HG03432 (cell line): ENCODE results near the gene DCUN1D5.

Experiments used
- ATAC-seq: cut with Tn5 transposase; IDR thresholded peaks from one replicate; pipeline ENCODE4 v1.9.1; 2021; ENCODE audit warnings: mild to moderate bottlenecking, moderate library complexity; ENCODE audit not compliant: unreplicated experiment

Gene DCUN1D5

GRCh38 chr11:103061656-103062055 lies 30.3 kb downstream of the DCUN1D5 start:
- no peak for ATAC-seq

- no peak for ATAC-seq
Measured at GRCh38 chr11:103055221-103055890, 36.6 kb downstream of the DCUN1D5 start.

DNA sequence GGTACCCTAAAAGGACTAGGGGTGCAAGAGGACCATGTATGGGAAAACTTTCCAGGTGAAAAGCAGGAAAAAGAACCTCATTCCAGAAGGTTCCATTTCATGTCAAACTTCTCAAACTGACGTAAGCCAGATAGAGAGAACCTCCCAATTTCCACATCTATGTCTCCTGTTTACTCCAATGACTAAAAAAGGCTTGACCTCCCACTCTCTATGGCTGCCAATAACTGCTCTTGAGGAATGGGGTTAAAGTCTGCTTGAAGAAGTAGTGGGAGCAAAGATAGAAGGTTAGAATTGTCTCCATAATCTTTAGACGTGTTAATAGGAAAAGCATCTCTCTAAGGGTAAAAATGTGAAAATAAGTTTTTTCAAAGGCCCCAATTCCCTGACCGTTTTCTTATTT lies 38.0 kb downstream of the DCUN1D5 start:
- ATAC-seq = no peak

DNA sequence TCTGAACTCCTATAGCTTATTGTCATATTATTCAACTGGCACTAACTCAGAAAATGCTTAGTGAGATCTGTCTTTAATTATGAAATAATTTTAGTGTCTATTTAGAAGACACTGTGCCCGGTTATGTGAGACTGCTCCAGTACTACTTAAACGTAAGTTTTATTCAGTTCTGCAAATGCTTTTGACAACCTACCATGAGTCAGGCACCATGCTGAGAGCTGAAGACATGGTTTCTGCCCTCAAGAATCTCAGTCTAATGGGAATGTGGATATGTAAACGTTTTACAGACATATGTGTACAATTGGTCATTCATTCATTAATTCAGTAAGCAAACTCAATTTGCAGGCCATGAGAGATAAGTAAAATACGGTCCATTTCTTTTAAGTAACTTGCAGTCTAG lies 40.0 kb downstream of the DCUN1D5 start:
- ATAC-seq = no peak

- ATAC-seq = no peak
Measured at GRCh38 chr11:103051151-103051801, 40.7 kb downstream of the DCUN1D5 start.

- no peak for ATAC-seq
Measured at GRCh38 chr11:103050351-103050750, 41.6 kb downstream of the DCUN1D5 start.

DNA sequence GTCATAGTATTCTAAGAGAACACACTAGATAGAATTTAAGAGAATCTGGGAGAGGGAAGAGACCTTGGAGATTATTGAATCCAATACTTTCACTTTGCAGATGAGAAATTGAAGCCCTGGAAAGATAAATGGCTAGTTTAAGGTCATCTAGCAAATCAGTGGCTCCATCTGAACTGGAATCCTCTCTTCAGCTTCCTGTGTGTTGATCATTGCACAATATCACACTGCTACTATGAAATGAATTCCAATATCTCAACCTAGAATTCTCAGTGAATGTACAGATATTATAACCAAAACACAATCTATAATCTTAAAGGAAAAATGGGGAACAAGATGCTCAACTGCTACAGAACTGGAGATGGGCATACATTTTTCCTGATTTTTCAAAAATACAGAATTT lies 44.1 kb downstream of the DCUN1D5 start:
- ATAC-seq = no peak

DNA sequence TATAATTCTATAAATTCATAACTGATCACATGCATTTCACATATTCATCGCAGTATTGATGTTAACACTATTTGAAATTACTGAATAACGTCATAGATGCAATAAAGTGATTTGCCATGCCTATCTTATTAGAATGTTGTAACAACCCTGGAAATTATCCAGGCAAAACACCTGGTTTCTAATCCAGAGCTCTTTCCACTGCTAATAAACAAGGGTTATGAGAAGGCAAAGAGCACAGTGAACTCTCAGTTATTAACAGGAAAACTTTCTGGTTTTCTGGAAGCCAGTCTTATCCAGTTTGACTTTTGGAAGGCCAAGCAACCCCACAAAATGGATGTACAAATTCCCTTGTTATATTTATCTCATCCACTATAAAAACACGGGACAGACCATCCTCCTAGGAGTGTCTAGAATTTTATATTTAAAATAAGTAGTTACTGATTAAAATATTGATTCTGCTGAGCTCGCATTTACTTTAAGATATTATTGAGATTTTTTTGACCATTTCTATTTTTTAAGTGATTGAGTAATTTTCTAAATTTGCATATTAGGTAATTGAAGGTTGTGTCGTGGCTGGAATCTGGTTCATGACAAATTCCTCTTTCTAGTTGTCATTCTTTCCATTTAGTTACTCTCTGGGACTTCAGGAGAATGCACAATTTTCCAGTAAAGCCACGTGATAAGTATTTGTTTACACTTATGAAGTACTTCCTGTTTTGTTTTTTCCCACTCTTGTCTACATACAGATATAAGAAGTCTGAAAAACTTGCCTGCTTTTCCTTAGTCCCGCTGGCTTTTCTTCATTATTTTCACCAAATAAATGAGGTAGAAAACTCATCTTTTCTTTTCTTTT lies 47.9 kb downstream of the DCUN1D5 start:
- no peak for ATAC-seq

DNA sequence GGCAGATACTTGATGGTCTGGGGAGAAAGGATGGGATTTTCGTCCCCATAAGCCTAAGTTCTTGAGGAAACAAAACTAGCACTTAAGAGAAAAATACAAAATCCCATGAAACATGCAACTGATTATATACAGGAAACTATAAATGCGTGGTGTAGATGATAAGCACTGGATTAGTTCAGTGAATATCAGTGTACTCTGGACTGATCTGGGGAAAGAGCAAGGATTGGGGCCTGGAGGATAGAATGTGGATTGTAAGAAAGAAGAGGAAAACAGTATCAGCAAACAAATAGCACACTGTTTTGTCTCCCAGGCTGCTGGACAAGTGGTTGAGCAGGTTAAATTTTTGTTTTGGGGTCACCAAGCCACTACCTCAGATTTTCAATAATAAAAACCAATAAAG lies 49.8 kb downstream of the DCUN1D5 start:
- ATAC-seq = no peak

GRCh38 chr11:103035791-103036434 lies 56.0 kb downstream of the DCUN1D5 start:
- ATAC-seq = peak; percentile 97

DNA sequence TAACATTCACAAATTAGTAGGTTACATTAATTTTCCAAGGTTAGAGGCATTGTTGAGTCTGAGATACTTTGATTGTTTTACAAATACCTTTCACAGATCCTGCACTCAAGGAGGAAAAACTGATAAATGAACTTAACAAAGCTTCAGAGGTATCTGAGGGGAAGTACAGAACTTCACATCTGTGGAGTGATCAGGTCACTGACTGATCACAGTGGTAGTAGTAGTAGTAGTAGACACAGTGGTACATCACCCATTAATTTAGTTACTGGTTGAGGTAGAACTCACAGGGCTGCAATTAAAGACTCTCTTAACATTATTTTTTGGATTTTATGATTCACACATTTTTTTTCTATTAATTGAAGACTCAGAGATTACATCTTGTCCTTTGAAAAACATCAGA lies 56.7 kb downstream of the DCUN1D5 start:
- no peak for ATAC-seq

GRCh38 chr11:103031834-103032233 lies 60.1 kb downstream of the DCUN1D5 start:
- ATAC-seq = no peak

DNA sequence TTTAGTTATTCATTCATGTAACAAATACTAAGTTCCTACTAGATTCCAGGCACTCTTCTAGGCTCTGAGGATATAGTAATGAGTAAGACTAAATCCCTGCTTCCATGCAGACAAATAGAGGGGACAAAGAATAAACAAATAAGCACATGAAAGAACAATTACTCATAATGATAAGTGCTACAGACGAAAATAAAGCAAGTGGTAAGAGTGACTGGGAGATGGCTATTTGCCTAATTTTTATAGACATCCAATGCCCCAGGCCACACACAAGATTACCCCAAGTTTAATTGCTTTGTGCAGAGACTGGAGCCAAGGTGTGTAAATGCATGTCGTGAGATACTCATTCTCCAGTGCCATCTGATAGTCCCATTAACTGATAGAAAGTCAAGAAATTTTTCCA lies 62.6 kb downstream of the DCUN1D5 start:
- no peak for ATAC-seq

- ATAC-seq = peak; percentile 98
Measured at GRCh38 chr11:103028304-103029020, 63.5 kb downstream of the DCUN1D5 start.

DNA sequence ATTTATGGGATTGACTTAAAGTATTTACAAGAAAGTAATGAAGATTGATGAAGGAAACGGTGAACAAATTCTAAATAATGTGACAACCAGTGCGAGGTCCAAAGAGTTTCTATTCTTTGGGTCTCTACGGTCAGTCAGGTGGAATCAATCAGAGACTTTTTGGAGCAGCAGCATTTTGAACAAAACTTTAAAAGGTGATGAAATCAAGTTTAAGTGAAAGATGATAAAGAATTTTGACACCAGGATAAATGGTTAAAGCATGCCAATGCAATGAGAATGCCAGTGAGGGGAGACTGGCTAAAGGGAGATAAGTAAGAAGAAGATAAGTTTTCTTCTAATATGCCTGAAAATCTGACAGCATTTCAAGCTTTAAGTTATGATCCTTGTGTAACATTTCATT lies 67.9 kb downstream of the DCUN1D5 start:
- no peak for ATAC-seq

DNA sequence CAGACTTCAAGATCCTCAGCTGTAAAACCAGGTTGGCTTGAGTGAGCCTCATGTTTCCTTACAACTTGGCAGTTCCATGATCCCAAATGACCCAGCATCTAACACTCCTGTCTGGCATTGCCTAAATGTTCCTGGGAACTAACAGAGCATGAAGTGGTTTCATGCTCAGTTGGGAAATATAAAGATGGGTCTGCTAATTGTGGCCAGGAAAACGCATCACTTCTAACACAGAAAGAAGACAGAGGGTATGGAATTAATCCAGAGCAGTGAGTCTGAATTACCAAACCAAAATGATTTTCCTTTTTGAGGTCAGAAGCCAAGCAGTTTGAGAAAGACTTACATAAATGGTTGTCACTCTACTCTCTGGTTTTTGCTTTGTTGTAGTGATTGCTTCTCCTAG lies 75.9 kb downstream of the DCUN1D5 start:
- no peak for ATAC-seq

- no peak for ATAC-seq
Measured at GRCh38 chr11:103013421-103013820, 78.5 kb downstream of the DCUN1D5 start.
